Neutrophil (primary cell): ENCODE measurements around the gene PRRX2.

Experiments
- H3K27ac ChIP-seq: fragments of 200-600 bp; sonication (generic); 2 replicates; pipeline ENCODE4 v1.5.1; 2016; ENCODE audit warnings: mild to moderate bottlenecking, moderate library complexity
- H3K27me3 ChIP-seq: fragments of 200-600 bp; sonication (generic); 2 replicates; pipeline ENCODE4 v1.6.0; 2016; ENCODE audit warnings: mild to moderate bottlenecking
- H3K36me3 ChIP-seq: fragments of 200-600 bp; sonication (generic); 2 replicates; pipeline ENCODE4 v1.5.1; 2017
- H3K4me1 ChIP-seq, 2 experiments: fragments of 200-600 bp in 1 of 2; sonication (generic) in 1 of 2; 1 replicate in 1 of 2; 2 replicates in 1 of 2; pipeline versions ENCODE4 v1.5.1 to v1.6.1; 2013 to 2016; ENCODE audit warnings: low read depth in 1 of 2, low read length in 1 of 2, mild to moderate bottlenecking in 1 of 2, moderate library complexity in 1 of 2; ENCODE audit not compliant: control insufficient read depth in 1 of 2, insufficient read depth in 1 of 2
- H3K4me3 ChIP-seq, 2 experiments: fragments of 200-600 bp in 1 of 2; sonication (generic) in 1 of 2; 1 replicate in 1 of 2; 2 replicates in 1 of 2; pipeline ENCODE4 v1.5.1; 2013 to 2016; ENCODE audit warnings: low read depth in 1 of 2, low read length in 1 of 2, mild to moderate bottlenecking in 1 of 2, moderate library complexity in 1 of 2
- H3K9me3 ChIP-seq: fragments of 200-600 bp; sonication (generic); 2 replicates; pipeline ENCODE4 v1.5.1; 2016
- TF ChIP-seq, protein P1 (sequence below): fragments of 200-600 bp; sonication (generic); IDR thresholded peaks from 2 replicates; pipeline ENCODE4 v1.5.1; 2016; ENCODE audit warnings: antibody characterized with exemption

The PRRX2 gene

DNA sequence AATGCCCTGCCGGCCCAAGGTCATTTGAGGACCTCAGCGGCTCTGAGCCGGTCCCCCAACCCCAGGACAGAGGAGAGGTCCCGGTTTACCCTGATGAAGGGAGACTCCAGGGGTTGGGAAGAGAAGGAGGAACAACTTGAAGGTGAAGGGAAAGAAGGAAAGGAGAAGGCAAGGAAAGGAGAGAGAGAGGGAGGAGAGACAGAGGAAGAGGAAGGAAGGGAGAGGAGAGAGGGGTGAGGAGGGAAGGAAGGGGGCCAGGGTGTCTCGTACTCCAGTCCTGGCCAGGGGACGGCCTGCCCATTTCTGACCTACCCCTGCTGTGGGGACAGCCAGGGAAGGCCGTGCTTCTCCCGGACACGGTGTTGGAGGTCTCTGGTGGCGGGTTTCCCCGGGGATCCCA, 1.9 kb downstream of the PRRX2 start:
- H3K9me3 ChIP-seq, result no peaks in the 10 kb centered on the region
- TF ChIP-seq, protein P1, sequence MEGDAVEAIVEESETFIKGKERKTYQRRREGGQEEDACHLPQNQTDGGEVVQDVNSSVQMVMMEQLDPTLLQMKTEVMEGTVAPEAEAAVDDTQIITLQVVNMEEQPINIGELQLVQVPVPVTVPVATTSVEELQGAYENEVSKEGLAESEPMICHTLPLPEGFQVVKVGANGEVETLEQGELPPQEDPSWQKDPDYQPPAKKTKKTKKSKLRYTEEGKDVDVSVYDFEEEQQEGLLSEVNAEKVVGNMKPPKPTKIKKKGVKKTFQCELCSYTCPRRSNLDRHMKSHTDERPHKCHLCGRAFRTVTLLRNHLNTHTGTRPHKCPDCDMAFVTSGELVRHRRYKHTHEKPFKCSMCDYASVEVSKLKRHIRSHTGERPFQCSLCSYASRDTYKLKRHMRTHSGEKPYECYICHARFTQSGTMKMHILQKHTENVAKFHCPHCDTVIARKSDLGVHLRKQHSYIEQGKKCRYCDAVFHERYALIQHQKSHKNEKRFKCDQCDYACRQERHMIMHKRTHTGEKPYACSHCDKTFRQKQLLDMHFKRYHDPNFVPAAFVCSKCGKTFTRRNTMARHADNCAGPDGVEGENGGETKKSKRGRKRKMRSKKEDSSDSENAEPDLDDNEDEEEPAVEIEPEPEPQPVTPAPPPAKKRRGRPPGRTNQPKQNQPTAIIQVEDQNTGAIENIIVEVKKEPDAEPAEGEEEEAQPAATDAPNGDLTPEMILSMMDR, result no peak
- no peak overlapping the region for H3K27ac ChIP-seq
- H3K4me1 ChIP-seq, result peaks cover 0 to 6% of the 10 kb centered on the region in 2 experiments
- H3K27me3 ChIP-seq, result peaks cover 95% of the 10 kb centered on the region
- H3K4me3 ChIP-seq, result no peak overlapping the region
- no peaks in the 10 kb centered on the region for H3K36me3 ChIP-seq

DNA sequence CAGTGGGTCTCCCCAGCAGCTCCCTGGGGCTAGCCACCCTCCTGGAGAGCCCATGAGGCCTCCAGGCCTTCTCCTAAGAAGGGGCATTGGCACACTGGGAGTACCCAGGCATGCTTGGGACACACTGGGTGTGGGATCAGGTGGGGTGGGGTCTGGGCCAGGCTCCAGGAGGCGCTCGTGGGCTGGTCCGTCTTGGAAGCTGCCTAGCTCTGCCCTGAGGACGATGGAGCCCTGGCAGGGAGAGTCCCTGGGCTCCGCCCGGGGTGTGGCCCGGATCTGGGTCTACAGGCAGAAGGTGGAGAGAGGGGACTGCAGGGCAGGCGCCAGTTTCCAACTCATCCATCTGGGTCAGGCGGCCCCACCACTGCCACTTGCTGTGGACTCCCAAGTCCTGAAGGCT, 2.4 kb downstream of the PRRX2 start:
- Histone ChIP-seq H3K27ac (no peak overlapping the region), H3K27me3 (peaks cover 93% of the 10 kb centered on the region), H3K9me3 (no peaks in the 10 kb centered on the region), H3K36me3 (no peaks in the 10 kb centered on the region), H3K4me1 (peaks cover 0 to 6% of the 10 kb centered on the region in 2 experiments), H3K4me3 (no peak overlapping the region)
- TF ChIP-seq, protein P1, result no peak

DNA sequence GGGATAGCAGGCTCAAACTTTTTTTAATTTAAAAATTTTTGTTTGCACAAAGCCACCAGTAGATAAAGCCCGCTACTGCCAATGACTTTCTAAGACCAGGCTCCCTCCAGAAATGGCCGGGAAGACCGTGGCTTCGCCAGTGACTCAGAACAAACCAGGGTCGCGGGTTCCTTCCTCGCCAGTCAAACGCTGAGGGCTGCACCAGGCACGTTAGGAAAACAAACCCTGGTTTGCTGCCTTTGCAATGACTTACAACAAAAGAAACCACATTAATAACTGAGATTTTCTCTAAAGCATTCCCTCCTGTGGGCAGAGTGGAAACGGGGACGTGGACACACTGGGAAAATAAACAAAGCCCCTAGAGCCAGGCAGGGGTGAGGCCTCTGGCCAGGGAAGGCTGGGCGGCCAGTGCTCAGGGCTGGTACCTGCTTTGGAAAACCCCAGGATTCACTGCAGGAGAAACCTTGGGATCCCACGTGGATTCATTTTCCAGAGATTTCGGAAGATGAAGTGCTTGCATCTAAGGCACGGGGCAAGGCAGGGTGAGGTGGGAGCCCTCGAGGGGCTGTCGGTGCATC, 3.8 kb downstream of the PRRX2 start:
- Histone ChIP-seq H3K4me1 (peaks cover 0 to 6% of the 10 kb centered on the region in 2 experiments), H3K36me3 (no peaks in the 10 kb centered on the region), H3K4me3 (no peak overlapping the region), H3K27ac (no peak overlapping the region), H3K27me3 (peaks cover 92% of the 10 kb centered on the region), H3K9me3 (no peaks in the 10 kb centered on the region)
- TF ChIP-seq, protein P1, result no peak

DNA sequence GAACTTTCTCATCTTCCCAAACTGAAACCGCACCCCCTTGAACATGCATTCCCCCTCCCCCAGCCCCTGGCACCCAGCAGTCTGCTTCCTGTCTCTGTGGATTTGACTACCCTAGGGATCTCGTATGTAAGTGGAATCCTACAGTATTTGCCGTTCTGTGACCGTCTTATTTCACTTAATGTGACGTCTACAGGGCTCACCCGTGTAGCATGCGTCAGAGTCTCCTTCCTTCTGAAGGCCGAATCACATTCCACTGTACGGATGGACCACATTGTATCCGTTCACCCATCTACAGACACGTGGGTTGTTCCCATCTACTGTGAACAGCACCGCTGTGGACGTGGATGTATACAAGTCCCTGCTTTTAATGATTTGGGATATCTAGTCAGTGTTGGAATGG, 4.5 kb downstream of the PRRX2 start:
- H3K4me1 ChIP-seq, result peaks cover 0 to 6% of the 10 kb centered on the region in 2 experiments
- no peak overlapping the region for H3K27ac ChIP-seq
- peaks cover 87% of the 10 kb centered on the region for H3K27me3 ChIP-seq
- no peaks in the 10 kb centered on the region for H3K9me3 ChIP-seq
- H3K36me3 ChIP-seq, result no peaks in the 10 kb centered on the region
- TF ChIP-seq, protein P1, result no peak
- no peak overlapping the region for H3K4me3 ChIP-seq

DNA sequence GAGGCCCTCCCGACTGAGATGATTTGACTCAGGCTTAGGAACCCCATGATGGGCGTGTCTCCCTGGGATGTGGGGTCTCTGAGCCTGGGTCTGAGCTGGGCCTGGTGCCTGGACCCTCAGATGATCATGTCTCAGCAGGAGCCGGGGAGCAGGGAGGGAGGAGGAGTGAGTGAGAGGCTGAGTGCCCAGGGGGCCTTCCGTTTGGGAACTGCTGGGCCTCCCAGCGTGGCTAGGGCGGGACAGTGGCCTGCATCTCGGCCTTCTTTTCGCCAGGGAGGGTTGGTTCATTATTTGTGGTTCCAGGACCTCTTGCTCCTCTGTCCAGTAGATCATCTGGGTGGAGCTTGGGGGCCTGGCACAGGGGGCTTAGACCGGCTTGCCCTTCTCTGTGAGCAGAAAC, 5.6 kb downstream of the PRRX2 start:
- Histone ChIP-seq H3K9me3 (no peaks in the 10 kb centered on the region), H3K27me3 (peaks cover 83% of the 10 kb centered on the region), H3K4me1 (no peaks in the 10 kb centered on the region), H3K36me3 (no peaks in the 10 kb centered on the region), H3K4me3 (no peak overlapping the region), H3K27ac (no peak overlapping the region)
- TF ChIP-seq, protein P1, result no peak
